ENCODE data around the gene PCGF1.

- TF ChIP-seq CEBPG (CRISPR knock-in tag; IDR thresholded peaks at IDR 0.05) = no peak
- TF ChIP-seq CEBPG (tag; conservative IDR thresholded peaks at IDR 0.05 in 1 of 2, IDR thresholded peaks at IDR 0.05 in 1 of 2) = no peak
- TF ChIP-seq PHF20 (IDR thresholded peaks at IDR 0.05; ENCODE audit: partially characterized antibody) = no peak
These were observed 49.4 kb upstream of the PCGF1 start for GRCh38 chr2:74556831-74557370.

Measured in K562 (cell line).